GM12891 (cell line): ENCODE results near the gene ARSG.

ENCODE experiments used
- DNase-seq: peaks from one replicate; pipeline ENCODE4 v3.0.0; 2011; ENCODE audit warnings: low spot score; ENCODE audit not compliant: insufficient read length
- FAIRE-seq: peaks from 2 replicates; lab custom pipeline; 2011; peaks lifted over from hg19 to GRCh38; lab: Jason Lieb, UNC
- PAX5 ChIP-seq: IDR thresholded peaks from 2 replicates; pipeline ENCODE4 v1.6.1; 2011; ENCODE audit warnings: low read length, moderate library complexity, mild to moderate bottlenecking; ENCODE audit not compliant: insufficient read depth, severe bottlenecking
- POLR2A ChIP-seq: IDR thresholded peaks from 2 replicates; pipeline ENCODE4 v1.6.1; 2011; ENCODE audit warnings: low read depth, low read length, control low read depth
- POLR2AphosphoS5 ChIP-seq: IDR thresholded peaks from 2 replicates; pipeline ENCODE4 v1.6.1; 2011; ENCODE audit warnings: low read depth, low read length, control low read depth
- POU2F2 ChIP-seq: IDR thresholded peaks from 2 replicates; pipeline ENCODE4 v1.6.1; 2011; ENCODE audit warnings: low read depth, mild to moderate bottlenecking, control low read depth, low read length, moderate library complexity
- SPI1 ChIP-seq: IDR thresholded peaks from 2 replicates; pipeline ENCODE4 v1.6.1; 2011; ENCODE audit warnings: low read depth, low read length, control low read depth
- TAF1 ChIP-seq: IDR thresholded peaks from 2 replicates; pipeline ENCODE4 v1.6.1; 2011; ENCODE audit warnings: low read depth, low read length, control low read depth

ARSG gene

GRCh38 chr17:68294617-68295016 is 3.3 kb downstream of the ARSG start:
- TF ChIP-seq POLR2A = no peak
- no peak for TF ChIP-seq POU2F2
- TF ChIP-seq PAX5 = no peak
- no peak for TF ChIP-seq TAF1
- no peak for TF ChIP-seq POLR2AphosphoS5
- DNase-seq (no peak), FAIRE-seq (no peak)

GRCh38 chr17:68295086-68295485 is 3.8 kb downstream of the ARSG start:
- TF ChIP-seq POU2F2 (no peak), PAX5 (no peak), POLR2AphosphoS5 (no peak), POLR2A (no peak), TAF1 (no peak), SPI1 (no peak)
- no peak for DNase-seq
- FAIRE-seq = no peak

- DNase-seq = no peak
- peak; percentile 58 for FAIRE-seq
- TF ChIP-seq POLR2A (no peak), POLR2AphosphoS5 (no peak), POU2F2 (no peak), TAF1 (no peak), PAX5 (no peak)
Observed at GRCh38 chr17:68296217-68297191, 5.2 kb downstream of the ARSG start.

GRCh38 chr17:68297195-68297594 is 5.9 kb downstream of the ARSG start:
- DNase-seq (no peak), FAIRE-seq (no peak)
- TF ChIP-seq POLR2AphosphoS5 (no peak), TAF1 (no peak), SPI1 (no peak), POLR2A (no peak), POU2F2 (no peak), PAX5 (no peak)

- DNase-seq (no peak), FAIRE-seq (no peak)
- TF ChIP-seq POLR2A = no peak
- no peak for TF ChIP-seq POU2F2
- TF ChIP-seq TAF1 = no peak
Observed at GRCh38 chr17:68298601-68299000, 7.3 kb downstream of the ARSG start.

- FAIRE-seq = no peak
- TF ChIP-seq POLR2AphosphoS5 (no peak), PAX5 (no peak), POU2F2 (no peak), SPI1 (no peak), POLR2A (no peak), TAF1 (no peak)
- no peak for DNase-seq
Observed at GRCh38 chr17:68299817-68300216, 8.5 kb downstream of the ARSG start.

GRCh38 chr17:68301438-68301959 is 10.2 kb downstream of the ARSG start:
- no peak for TF ChIP-seq POU2F2
- no peak for TF ChIP-seq PAX5
- no peak for TF ChIP-seq POLR2AphosphoS5
- TF ChIP-seq TAF1 = no peak
- no peak for TF ChIP-seq POLR2A
- no peak for TF ChIP-seq SPI1
- no peak for FAIRE-seq
- no peak for DNase-seq

GRCh38 chr17:68302066-68302564 is 10.8 kb downstream of the ARSG start:
- DNase-seq (no peak), FAIRE-seq (no peak)
- TF ChIP-seq PAX5 = no peak
- no peak for TF ChIP-seq POLR2A
- no peak for TF ChIP-seq POLR2AphosphoS5
- no peak for TF ChIP-seq SPI1
- TF ChIP-seq POU2F2 = no peak
- no peak for TF ChIP-seq TAF1

- no peak for DNase-seq
- FAIRE-seq = no peak
- TF ChIP-seq POLR2AphosphoS5 (no peak), TAF1 (no peak), POU2F2 (no peak)
Observed at GRCh38 chr17:68302666-68303065, 11.4 kb downstream of the ARSG start.

- TF ChIP-seq POLR2AphosphoS5 = no peak
- TF ChIP-seq SPI1 = no peak
- TF ChIP-seq PAX5 = no peak
- no peak for DNase-seq
- FAIRE-seq = no peak
Observed at GRCh38 chr17:68304706-68305105, 13.4 kb downstream of the ARSG start.
